ENCODE measurements around the gene DCC. TPM values are rescaled to one million over a fixed set of nuclear protein-coding genes. Genes with fewer than 3 reads are reported as not detected.

The DCC gene
- total and polyA plus RNA-seq, 2 experiments from 2014 or later: not detected

GRCh38 chr18:53441761-53442414, 1101.9 kb downstream of the DCC start:
- H3K9me2 ChIP-seq (ENCODE audit: insufficient read depth): no peaks in the 10 kb centered on the region
- TF ChIP-seq EZH2 (IDR thresholded peaks at IDR 0.05; ENCODE audit: insufficient read depth, poor library complexity, severe bottlenecking) (no peak), EZH2phosphoT487 (IDR thresholded peaks at IDR 0.05; ENCODE audit: insufficient read depth, low read depth) (no peak)
- no peak overlapping the region for H3K9ac ChIP-seq
- H3K36me3 ChIP-seq (ENCODE audit: low read depth): no peaks in the 10 kb centered on the region
- 8 to 9% methylated on average over 3 of the region's 3 CpGs for WGBS, 2 experiments (ENCODE audit: low coverage in 1 of 2, low lambda C conversion rate in 2 of 2, missing lambda C conversion rate in 2 of 2)
- no peaks in the 10 kb centered on the region for H3F3A ChIP-seq (ENCODE audit: insufficient read depth)
- in situ Hi-C loops (cut with MboI): no loop called here
- H3K27me3 ChIP-seq (replicated peaks; ENCODE audit: insufficient read depth): no peaks in the 10 kb centered on the region
- no peaks in the 10 kb centered on the region for H3K79me2 ChIP-seq (ENCODE audit: insufficient read depth)
- H2AFZ ChIP-seq: no peak overlapping the region
- H3K27ac ChIP-seq: no peak overlapping the region
- no peaks in the 10 kb centered on the region for H3K9me3 ChIP-seq (ENCODE audit: low read depth)
- no peak overlapping the region for H3K4me2 ChIP-seq (ENCODE audit: unreplicated experiment)
- H3K4me3 ChIP-seq: no peak overlapping the region
- H3K4me1 ChIP-seq (ENCODE audit: insufficient read depth): no peaks in the 10 kb centered on the region
- no peak for DNase-seq
- no peaks in the 10 kb centered on the region for H4K20me1 ChIP-seq (ENCODE audit: insufficient read depth)

GRCh38 chr18:53442415-53442783, 1102.4 kb downstream of the DCC start:
- TF ChIP-seq EZH2 (IDR thresholded peaks at IDR 0.05; ENCODE audit: insufficient read depth, poor library complexity, severe bottlenecking) (no peak), EZH2phosphoT487 (IDR thresholded peaks at IDR 0.05; ENCODE audit: insufficient read depth, low read depth) (no peak)
- Histone ChIP-seq H3K27me3 (replicated peaks; ENCODE audit: insufficient read depth) (no peaks in the 10 kb centered on the region), H3F3A (ENCODE audit: insufficient read depth) (no peaks in the 10 kb centered on the region), H3K79me2 (ENCODE audit: insufficient read depth) (no peaks in the 10 kb centered on the region), H3K36me3 (ENCODE audit: low read depth) (no peaks in the 10 kb centered on the region), H3K9ac (no peak overlapping the region), H3K27ac (no peak overlapping the region), H4K20me1 (ENCODE audit: insufficient read depth) (no peaks in the 10 kb centered on the region), H3K9me2 (ENCODE audit: insufficient read depth) (no peaks in the 10 kb centered on the region), H3K4me1 (ENCODE audit: insufficient read depth) (no peaks in the 10 kb centered on the region), H3K4me3 (no peak overlapping the region), H3K9me3 (ENCODE audit: low read depth) (no peaks in the 10 kb centered on the region), H2AFZ (no peak overlapping the region), H3K4me2 (ENCODE audit: unreplicated experiment) (no peak overlapping the region)
- WGBS, 2 experiments (ENCODE audit: low coverage in 1 of 2, low lambda C conversion rate in 2 of 2, missing lambda C conversion rate in 2 of 2): 7 to 9% methylated on average over 3 of the region's 3 CpGs
- in situ Hi-C loops (cut with MboI): no loop called here
- DNase-seq: no peak

GRCh38 chr18:53443336-53443735, 1103.3 kb downstream of the DCC start:
- no peaks in the 10 kb centered on the region for H3K9me2 ChIP-seq (ENCODE audit: insufficient read depth)
- WGBS, 2 experiments (ENCODE audit: low coverage in 1 of 2, low lambda C conversion rate in 2 of 2, missing lambda C conversion rate in 2 of 2): 0 to 2% methylated on average over 2 of the region's 2 CpGs
- H3F3A ChIP-seq (ENCODE audit: insufficient read depth): no peaks in the 10 kb centered on the region
- no peaks in the 10 kb centered on the region for H3K36me3 ChIP-seq (ENCODE audit: low read depth)
- H3K27ac ChIP-seq: no peak overlapping the region
- no peaks in the 10 kb centered on the region for H3K79me2 ChIP-seq (ENCODE audit: insufficient read depth)
- no peak for TF ChIP-seq EZH2 (IDR thresholded peaks at IDR 0.05; ENCODE audit: insufficient read depth, poor library complexity, severe bottlenecking)
- TF ChIP-seq EZH2phosphoT487 (IDR thresholded peaks at IDR 0.05; ENCODE audit: insufficient read depth, low read depth): no peak
- no peaks in the 10 kb centered on the region for H4K20me1 ChIP-seq (ENCODE audit: insufficient read depth)
- H3K9me3 ChIP-seq (ENCODE audit: low read depth): no peaks in the 10 kb centered on the region
- H2AFZ ChIP-seq: no peak overlapping the region
- no peak overlapping the region for H3K4me2 ChIP-seq (ENCODE audit: unreplicated experiment)
- in situ Hi-C loops (cut with MboI): no loop called here
- H3K27me3 ChIP-seq (replicated peaks; ENCODE audit: insufficient read depth): no peaks in the 10 kb centered on the region
- H3K4me1 ChIP-seq (ENCODE audit: insufficient read depth): no peaks in the 10 kb centered on the region
- no peak for DNase-seq
- no peak overlapping the region for H3K4me3 ChIP-seq
- H3K9ac ChIP-seq: no peak overlapping the region

- Histone ChIP-seq H3K9me3 (ENCODE audit: low read depth) (no peaks in the 10 kb centered on the region), H3K27ac (no peak overlapping the region), H3K9me2 (ENCODE audit: insufficient read depth) (no peaks in the 10 kb centered on the region), H3K9ac (no peak overlapping the region), H3K4me3 (no peak overlapping the region), H3K4me1 (ENCODE audit: insufficient read depth) (no peaks in the 10 kb centered on the region), H3F3A (ENCODE audit: insufficient read depth) (no peaks in the 10 kb centered on the region), H3K27me3 (replicated peaks; ENCODE audit: insufficient read depth) (no peaks in the 10 kb centered on the region), H3K79me2 (ENCODE audit: insufficient read depth) (no peaks in the 10 kb centered on the region), H4K20me1 (ENCODE audit: insufficient read depth) (no peaks in the 10 kb centered on the region), H3K36me3 (ENCODE audit: low read depth) (no peaks in the 10 kb centered on the region), H3K4me2 (ENCODE audit: unreplicated experiment) (no peak overlapping the region), H2AFZ (no peak overlapping the region)
- no peak for DNase-seq
- 4 to 13% methylated on average over 4 of the region's 4 CpGs for WGBS, 2 experiments (ENCODE audit: low coverage in 1 of 2, low lambda C conversion rate in 2 of 2, missing lambda C conversion rate in 2 of 2)
- TF ChIP-seq EZH2phosphoT487 (IDR thresholded peaks at IDR 0.05; ENCODE audit: insufficient read depth, low read depth): no peak
- TF ChIP-seq EZH2 (IDR thresholded peaks at IDR 0.05; ENCODE audit: insufficient read depth, poor library complexity, severe bottlenecking): no peak
- in situ Hi-C loops (cut with MboI): no loop called here
Observed at GRCh38 chr18:53443831-53444230, 1103.8 kb downstream of the DCC start.

GRCh38 chr18:53451902-53452301, 1111.9 kb downstream of the DCC start:
- H3K9ac ChIP-seq: no peak overlapping the region
- no peak overlapping the region for H2AFZ ChIP-seq
- in situ Hi-C loops (cut with MboI): no loop called here
- H3K27me3 ChIP-seq (replicated peaks; ENCODE audit: insufficient read depth): no peaks in the 10 kb centered on the region
- H3K36me3 ChIP-seq (ENCODE audit: low read depth): no peaks in the 10 kb centered on the region
- no peak for TF ChIP-seq EZH2phosphoT487 (IDR thresholded peaks at IDR 0.05; ENCODE audit: insufficient read depth, low read depth)
- TF ChIP-seq EZH2 (IDR thresholded peaks at IDR 0.05; ENCODE audit: insufficient read depth, poor library complexity, severe bottlenecking): no peak
- H3K4me1 ChIP-seq (ENCODE audit: insufficient read depth): no peaks in the 10 kb centered on the region
- H3K4me3 ChIP-seq: no peak overlapping the region
- 22 to 29% methylated on average over 2 of the region's 2 CpGs for WGBS, 2 experiments (ENCODE audit: low coverage in 1 of 2, low lambda C conversion rate in 2 of 2, missing lambda C conversion rate in 2 of 2)
- no peak overlapping the region for H3K27ac ChIP-seq
- H4K20me1 ChIP-seq (ENCODE audit: insufficient read depth): no peaks in the 10 kb centered on the region
- no peak overlapping the region for H3K4me2 ChIP-seq (ENCODE audit: unreplicated experiment)
- H3K79me2 ChIP-seq (ENCODE audit: insufficient read depth): no peaks in the 10 kb centered on the region
- no peaks in the 10 kb centered on the region for H3K9me2 ChIP-seq (ENCODE audit: insufficient read depth)
- DNase-seq: no peak
- H3K9me3 ChIP-seq (ENCODE audit: low read depth): no peaks in the 10 kb centered on the region
- H3F3A ChIP-seq (ENCODE audit: insufficient read depth): no peaks in the 10 kb centered on the region
